Measurements from ENCODE around the gene OR2V2.
"Not testable (repeated sequence)": the region's sequence is repeated elsewhere in the genome, so short reads cannot be mapped to it uniquely, and the experiment has no call there.

The OR2V2 gene

DNA sequence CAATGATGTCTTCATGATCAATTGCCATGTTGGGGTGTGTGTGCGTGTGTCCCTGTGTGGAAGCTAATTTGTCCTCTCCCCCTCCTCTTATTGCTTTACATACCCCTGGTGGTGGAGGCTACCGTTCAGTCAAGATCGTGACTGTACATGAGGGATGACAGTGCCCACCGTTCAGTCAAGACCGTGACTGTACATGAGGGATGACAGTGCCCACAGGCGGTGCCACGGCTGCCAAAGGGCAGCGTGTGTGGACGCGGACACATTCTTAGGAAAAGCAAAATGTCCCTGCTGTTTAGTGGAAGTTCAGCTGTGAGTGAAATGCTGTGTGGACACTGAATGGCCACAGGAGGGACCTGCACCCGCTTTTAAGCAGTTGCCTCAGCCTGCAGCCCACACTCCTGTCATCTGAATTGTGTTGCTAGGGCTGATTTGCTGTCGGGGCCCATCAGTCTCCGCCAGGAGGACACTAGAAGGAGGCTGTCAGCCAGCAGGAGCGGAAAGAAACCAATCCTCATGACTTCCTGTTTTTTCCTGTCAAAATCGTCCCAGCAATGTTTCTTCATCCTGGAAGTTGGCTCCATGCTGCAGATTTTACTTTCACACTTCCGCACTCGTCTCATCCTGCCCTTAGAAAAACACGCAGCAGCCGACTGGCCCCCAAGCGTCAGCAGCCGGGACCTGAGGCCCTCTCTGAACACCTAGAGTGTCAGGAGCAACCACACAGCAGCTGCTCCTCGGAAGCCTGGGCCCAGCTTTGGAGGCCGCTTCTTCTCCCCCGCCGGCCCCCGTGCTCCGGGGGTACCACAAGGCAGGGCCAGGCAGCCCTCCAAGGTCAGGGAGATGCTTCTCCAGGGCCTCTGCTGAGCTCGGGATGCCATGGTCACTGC lies 25.5 kb upstream of the OR2V2 start:
- TF ChIP-seq, protein P1, sequence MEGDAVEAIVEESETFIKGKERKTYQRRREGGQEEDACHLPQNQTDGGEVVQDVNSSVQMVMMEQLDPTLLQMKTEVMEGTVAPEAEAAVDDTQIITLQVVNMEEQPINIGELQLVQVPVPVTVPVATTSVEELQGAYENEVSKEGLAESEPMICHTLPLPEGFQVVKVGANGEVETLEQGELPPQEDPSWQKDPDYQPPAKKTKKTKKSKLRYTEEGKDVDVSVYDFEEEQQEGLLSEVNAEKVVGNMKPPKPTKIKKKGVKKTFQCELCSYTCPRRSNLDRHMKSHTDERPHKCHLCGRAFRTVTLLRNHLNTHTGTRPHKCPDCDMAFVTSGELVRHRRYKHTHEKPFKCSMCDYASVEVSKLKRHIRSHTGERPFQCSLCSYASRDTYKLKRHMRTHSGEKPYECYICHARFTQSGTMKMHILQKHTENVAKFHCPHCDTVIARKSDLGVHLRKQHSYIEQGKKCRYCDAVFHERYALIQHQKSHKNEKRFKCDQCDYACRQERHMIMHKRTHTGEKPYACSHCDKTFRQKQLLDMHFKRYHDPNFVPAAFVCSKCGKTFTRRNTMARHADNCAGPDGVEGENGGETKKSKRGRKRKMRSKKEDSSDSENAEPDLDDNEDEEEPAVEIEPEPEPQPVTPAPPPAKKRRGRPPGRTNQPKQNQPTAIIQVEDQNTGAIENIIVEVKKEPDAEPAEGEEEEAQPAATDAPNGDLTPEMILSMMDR (IDR thresholded peaks at IDR 0.05; ENCODE audit: low read length, missing control alignments): no peak
- H3K4me3 ChIP-seq (replicated peaks; ENCODE audit: low read depth, low read length): no peak overlapping the region
- DNase-seq (ENCODE audit: low read depth): no peak

DNA sequence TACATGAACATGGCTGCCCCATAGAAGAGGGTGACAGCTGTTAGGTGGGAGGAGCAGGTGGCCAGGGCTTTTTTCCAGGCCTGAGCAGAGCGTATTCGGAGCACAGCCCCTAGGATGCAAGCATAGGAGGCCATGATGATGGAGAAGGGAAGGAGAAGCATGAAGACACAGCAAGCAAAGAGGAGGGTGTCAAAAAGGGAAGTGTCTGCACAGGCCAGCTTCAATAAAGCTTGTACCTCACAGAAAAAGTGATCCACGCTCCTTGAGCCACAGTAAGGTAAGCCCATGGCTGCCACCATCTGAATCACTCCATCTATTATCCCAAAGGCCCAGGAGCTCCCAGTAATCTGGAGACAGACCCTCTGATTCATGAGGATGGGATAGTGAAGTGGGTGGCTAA lies 22.9 kb upstream of the OR2V2 start:
- H3K4me3 ChIP-seq (replicated peaks; ENCODE audit: low read depth, low read length): no peak overlapping the region
- TF ChIP-seq, protein P1 (IDR thresholded peaks at IDR 0.05; ENCODE audit: low read length, missing control alignments): no peak
- DNase-seq (ENCODE audit: low read depth): no peak

DNA sequence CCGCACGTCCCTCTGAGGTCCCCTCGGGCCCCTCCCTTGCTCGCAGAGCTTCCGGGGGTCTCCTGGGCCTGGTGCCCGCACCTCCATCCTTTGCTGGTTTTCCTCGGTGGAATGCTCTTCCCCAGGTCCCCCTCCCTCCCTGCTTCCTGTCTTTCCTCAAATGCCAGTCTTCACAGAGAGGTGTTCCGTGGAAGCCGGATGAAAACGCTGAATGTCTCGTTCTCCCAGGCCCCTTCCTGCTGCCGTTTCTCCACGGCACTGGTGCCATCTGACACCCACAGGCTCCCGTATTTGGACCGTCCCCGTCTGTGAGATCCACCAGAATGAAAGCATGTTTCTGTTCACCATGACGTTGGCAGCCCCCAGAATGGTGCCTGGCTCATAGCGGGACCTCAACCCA lies 20.5 kb upstream of the OR2V2 start:
- DNase-seq (ENCODE audit: low read depth): no peak
- TF ChIP-seq, protein P1 (IDR thresholded peaks at IDR 0.05; ENCODE audit: low read length, missing control alignments): no peak
- no peak overlapping the region for H3K4me3 ChIP-seq (replicated peaks; ENCODE audit: low read depth, low read length)

DNA sequence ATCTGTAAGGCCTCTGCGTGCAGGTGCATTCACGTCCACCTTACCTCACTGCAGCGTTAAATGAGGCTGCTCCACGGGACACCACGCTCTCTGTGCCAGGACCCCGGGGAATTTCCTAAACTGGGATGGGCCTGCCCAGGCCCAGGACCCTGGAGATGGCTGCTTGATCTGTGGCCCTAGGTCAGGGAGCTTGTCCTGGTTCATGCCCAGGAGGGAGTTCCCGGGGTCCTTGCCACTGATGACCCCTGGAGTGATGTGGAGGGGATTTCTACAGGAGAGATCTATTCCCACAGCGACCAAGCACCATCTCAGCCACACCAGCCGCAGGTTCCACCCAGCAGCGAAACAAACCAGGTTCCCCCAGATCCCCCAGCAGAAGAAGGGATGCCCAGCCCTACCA lies 19.9 kb upstream of the OR2V2 start:
- no peak overlapping the region for H3K4me3 ChIP-seq (replicated peaks; ENCODE audit: low read depth, low read length)
- TF ChIP-seq, protein P1 (IDR thresholded peaks at IDR 0.05; ENCODE audit: low read length, missing control alignments): no peak
- no peak for DNase-seq (ENCODE audit: low read depth)

DNA sequence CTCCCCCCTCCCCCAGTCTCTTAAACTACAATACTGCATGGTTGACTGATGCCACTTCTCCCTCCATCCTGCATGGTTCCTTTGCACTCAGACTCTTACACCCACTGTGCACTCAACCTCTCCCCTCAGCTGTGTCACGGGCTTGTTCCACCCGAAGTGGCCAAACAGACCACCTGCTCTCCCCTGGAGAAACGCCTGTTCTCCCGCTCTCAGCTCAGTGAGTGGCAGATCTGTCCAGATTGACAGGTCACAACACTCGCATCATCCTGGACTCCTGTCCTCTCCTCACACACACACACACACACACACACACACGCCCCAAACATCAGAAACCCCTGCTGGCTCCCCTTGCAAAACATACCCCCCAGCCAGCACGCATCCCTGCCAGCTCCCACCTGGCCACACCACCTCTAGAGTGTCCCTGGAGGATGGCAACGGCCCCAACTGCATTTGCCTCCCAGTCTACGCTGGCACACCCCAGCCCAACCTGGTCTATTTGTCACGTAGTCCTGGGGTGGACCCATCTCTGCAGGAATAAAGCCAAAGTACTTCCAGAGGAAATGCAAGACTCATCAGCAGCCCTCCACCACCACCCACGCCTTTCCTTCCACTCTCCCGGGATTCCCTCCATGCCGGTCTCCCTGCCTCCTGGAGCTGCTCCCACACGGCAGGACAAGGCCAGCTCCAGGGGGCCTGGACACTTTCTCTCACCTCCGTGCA lies 19.3 kb upstream of the OR2V2 start:
- TF ChIP-seq, protein P1 (IDR thresholded peaks at IDR 0.05; ENCODE audit: low read length, missing control alignments): no peak
- H3K4me3 ChIP-seq (replicated peaks; ENCODE audit: low read depth, low read length): no peak overlapping the region
- DNase-seq (ENCODE audit: low read depth): no peak

DNA sequence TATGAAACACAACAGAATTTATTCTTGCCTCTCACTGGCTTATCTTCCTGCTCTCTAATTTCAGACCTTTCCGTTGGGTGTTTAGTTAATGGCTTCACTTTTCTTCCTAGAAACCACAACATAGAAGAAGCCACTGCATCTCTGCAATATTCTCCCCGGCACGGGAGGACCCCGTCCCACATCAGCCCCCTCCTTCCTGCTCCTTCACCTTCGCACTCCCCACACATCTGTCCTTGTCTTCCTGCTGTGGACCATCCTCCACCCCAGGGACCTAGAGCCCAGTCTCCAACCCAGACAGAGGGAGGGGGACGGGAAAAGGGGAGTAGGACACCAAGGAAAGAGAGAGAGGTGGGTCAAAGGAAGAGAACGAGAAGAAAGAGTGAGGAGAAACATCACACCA lies 17.8 kb upstream of the OR2V2 start:
- H3K4me3 ChIP-seq (replicated peaks; ENCODE audit: low read depth, low read length): no peak overlapping the region
- DNase-seq (ENCODE audit: low read depth): no peak
- TF ChIP-seq, protein P1 (IDR thresholded peaks at IDR 0.05; ENCODE audit: low read length, missing control alignments): no peak

DNA sequence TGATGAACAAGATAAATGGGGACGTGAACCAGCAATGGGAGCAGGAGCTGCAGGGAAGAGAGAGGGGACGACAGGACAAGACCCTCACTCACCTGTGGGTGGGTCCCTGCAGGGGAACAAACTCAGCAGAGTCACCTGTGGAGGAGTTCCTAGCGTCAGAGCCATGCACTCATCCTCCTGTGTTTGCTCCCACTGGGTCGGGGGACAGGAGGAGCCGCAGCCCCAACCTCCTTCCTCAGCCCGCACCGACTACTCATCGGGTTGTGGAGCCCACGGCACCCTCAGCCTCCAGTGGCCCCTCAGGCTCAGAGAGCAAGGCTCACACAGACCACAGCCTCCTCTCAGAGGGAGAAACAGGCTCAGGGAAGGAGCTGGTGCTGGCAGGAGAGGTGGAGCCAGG lies 17.3 kb upstream of the OR2V2 start:
- H3K4me3 ChIP-seq (replicated peaks; ENCODE audit: low read depth, low read length); DNase-seq (ENCODE audit: low read depth): not testable (repeated sequence)
